K562 (cell line): Measurements from ENCODE around the gene SLC4A3.

Experiments used
- CSDE1 ChIP-seq, 2 experiments: fragments of 450-650 bp; IDR thresholded peaks; 2 replicates each; pipeline ENCODE4 v1.6.1; 2016; ENCODE audit warnings: mild to moderate bottlenecking in 1 of 2
- EGR1 ChIP-seq: fragments of 450-650 bp; conservative IDR thresholded peaks from 2 replicates; pipeline ENCODE4 v1.6.1; 2017; ENCODE audit warnings: mild to moderate bottlenecking
- GABPA ChIP-seq: fragments of 200-800 bp; sonication (Bioruptor generic); conservative IDR thresholded peaks from 2 replicates; pipeline ENCODE4 v1.6.1; 2016; ENCODE audit warnings: low read depth, missing genetic modification characterization, missing compliant biosample characterization
- GATA2 ChIP-seq: sonication (generic); formaldehyde crosslinking; IDR thresholded peaks from 2 replicates; pipeline ENCODE4 v1.4.0; 2020; ENCODE audit warnings: mild to moderate bottlenecking, missing genetic modification reagents
- MEF2D ChIP-seq: conservative IDR thresholded peaks from 2 replicates; pipeline ENCODE4 v1.6.1; 2016; ENCODE audit warnings: low read depth, missing genetic modification characterization, missing compliant biosample characterization
- NFIC ChIP-seq: fragments of 450-650 bp; IDR thresholded peaks from 2 replicates; pipeline ENCODE4 v1.6.1; 2017; ENCODE audit warnings: mild to moderate bottlenecking, inconsistent platforms
- RBM25 ChIP-seq: fragments of 200-400 bp; formaldehyde crosslinking; IDR thresholded peaks from 2 replicates; pipeline ENCODE4 v1.6.1; 2018; ENCODE audit warnings: low read length, low read depth, moderate library complexity; ENCODE audit not compliant: severe bottlenecking
- RFX1 ChIP-seq: fragments of 450-650 bp; IDR thresholded peaks from 2 replicates; pipeline ENCODE4 v1.6.1; 2016; ENCODE audit warnings: mild to moderate bottlenecking, moderate library complexity
- ZNF197 ChIP-seq: fragments of 200-800 bp; sonication (Bioruptor generic); IDR thresholded peaks from 2 replicates; pipeline ENCODE4 v1.6.1; 2016; ENCODE audit warnings: low read depth, missing genetic modification characterization, missing compliant biosample characterization
- ZNF232 ChIP-seq: sonication (generic); formaldehyde crosslinking; IDR thresholded peaks from 2 replicates; pipeline ENCODE4 v1.8.0; 2022; ENCODE audit warnings: mild to moderate bottlenecking, missing genetic modification reagents
- TF ChIP-seq, protein P1 (sequence below): sonication (generic); formaldehyde crosslinking; IDR thresholded peaks from 2 replicates; pipeline ENCODE4 v1.8.0; 2022; ENCODE audit warnings: mild to moderate bottlenecking, missing genetic modification reagents
- TF ChIP-seq, protein P2 (sequence below), 3 experiments: IDR thresholded peaks in 2 of 3; conservative IDR thresholded peaks in 1 of 3; 2 replicates each; pipeline ENCODE4 v1.5.1; 2011 to 2012; ENCODE audit warnings: low read length in 3 of 3, mild to moderate bottlenecking in 3 of 3, control low read depth in 2 of 3, improper control_type of control experiment in 1 of 3, inconsistent platforms in 1 of 3, low read depth in 1 of 3, mixed read lengths in 1 of 3, moderate library complexity in 1 of 3; ENCODE audit not compliant: insufficient read depth in 2 of 3
- TF ChIP-seq, protein P3 (sequence below): fragments of 250-450 bp; sonication (Bioruptor Pico); IDR thresholded peaks from 2 replicates; pipeline ENCODE4 v1.8.0; 2022; ENCODE audit warnings: inconsistent platforms, mild to moderate bottlenecking, moderate library complexity, borderline replicate concordance
- TF ChIP-seq, protein P4 (sequence below), 2 experiments: IDR thresholded peaks; 2 replicates each; pipeline ENCODE4 v1.6.1; 2011; ENCODE audit warnings: borderline replicate concordance in 1 of 2, control low read depth in 1 of 2, low read depth in 1 of 2, low read length in 1 of 2, mild to moderate bottlenecking in 1 of 2, mixed read lengths in 1 of 2, moderate library complexity in 1 of 2; ENCODE audit not compliant: insufficient read depth in 1 of 2, insufficient read length in 1 of 2, poor library complexity in 1 of 2, severe bottlenecking in 1 of 2; ENCODE audit errors: extremely low read depth in 1 of 2

DNA sequence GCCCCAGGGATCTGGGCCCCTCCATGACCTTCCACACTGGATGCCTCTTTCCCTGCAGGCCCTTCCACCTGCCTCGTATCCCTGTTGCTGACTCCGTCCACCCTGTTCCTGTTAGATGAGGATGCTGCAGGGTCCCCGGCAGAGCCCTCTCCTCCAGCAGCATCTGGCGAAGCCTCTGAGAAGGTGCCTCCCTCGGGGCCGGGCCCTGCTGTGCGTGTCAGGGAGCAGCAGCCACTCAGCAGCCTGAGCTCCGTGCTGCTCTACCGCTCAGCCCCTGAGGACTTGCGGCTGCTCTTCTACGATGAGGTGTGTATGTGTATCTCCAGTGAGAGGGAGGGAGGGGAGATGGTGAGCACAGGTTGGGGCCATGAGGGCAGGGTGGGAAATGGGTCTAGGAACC, 12.4 kb upstream of the SLC4A3 start:
- TF ChIP-seq MEF2D (tag) (no peak), GATA2 (CRISPR knock-in tag) (no peak), EGR1 (no peak), CSDE1 (IDR thresholded peaks at IDR 0.05) (no peak), RBM25 (no peak), GABPA (tag) (no peak), RFX1 (no peak), ZNF232 (CRISPR knock-in tag) (no peak), NFIC (no peak), ZNF197 (CRISPR knock-in tag) (no peak)
- TF ChIP-seq, protein P1, sequence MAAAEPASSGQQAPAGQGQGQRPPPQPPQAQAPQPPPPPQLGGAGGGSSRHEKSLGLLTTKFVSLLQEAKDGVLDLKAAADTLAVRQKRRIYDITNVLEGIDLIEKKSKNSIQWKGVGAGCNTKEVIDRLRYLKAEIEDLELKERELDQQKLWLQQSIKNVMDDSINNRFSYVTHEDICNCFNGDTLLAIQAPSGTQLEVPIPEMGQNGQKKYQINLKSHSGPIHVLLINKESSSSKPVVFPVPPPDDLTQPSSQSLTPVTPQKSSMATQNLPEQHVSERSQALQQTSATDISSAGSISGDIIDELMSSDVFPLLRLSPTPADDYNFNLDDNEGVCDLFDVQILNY (CRISPR knock-in tag), result no peak
- TF ChIP-seq, protein P2, sequence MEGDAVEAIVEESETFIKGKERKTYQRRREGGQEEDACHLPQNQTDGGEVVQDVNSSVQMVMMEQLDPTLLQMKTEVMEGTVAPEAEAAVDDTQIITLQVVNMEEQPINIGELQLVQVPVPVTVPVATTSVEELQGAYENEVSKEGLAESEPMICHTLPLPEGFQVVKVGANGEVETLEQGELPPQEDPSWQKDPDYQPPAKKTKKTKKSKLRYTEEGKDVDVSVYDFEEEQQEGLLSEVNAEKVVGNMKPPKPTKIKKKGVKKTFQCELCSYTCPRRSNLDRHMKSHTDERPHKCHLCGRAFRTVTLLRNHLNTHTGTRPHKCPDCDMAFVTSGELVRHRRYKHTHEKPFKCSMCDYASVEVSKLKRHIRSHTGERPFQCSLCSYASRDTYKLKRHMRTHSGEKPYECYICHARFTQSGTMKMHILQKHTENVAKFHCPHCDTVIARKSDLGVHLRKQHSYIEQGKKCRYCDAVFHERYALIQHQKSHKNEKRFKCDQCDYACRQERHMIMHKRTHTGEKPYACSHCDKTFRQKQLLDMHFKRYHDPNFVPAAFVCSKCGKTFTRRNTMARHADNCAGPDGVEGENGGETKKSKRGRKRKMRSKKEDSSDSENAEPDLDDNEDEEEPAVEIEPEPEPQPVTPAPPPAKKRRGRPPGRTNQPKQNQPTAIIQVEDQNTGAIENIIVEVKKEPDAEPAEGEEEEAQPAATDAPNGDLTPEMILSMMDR (IDR thresholded peaks at IDR 0.05 in 2 of 3, conservative IDR thresholded peaks at IDR 0.05 in 1 of 3; ENCODE audit: insufficient read depth in 2 of 3, low read depth in 1 of 3, low read length in 3 of 3), result no peak
- TF ChIP-seq, protein P3, sequence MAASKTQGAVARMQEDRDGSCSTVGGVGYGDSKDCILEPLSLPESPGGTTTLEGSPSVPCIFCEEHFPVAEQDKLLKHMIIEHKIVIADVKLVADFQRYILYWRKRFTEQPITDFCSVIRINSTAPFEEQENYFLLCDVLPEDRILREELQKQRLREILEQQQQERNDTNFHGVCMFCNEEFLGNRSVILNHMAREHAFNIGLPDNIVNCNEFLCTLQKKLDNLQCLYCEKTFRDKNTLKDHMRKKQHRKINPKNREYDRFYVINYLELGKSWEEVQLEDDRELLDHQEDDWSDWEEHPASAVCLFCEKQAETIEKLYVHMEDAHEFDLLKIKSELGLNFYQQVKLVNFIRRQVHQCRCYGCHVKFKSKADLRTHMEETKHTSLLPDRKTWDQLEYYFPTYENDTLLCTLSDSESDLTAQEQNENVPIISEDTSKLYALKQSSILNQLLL, result no peak
- TF ChIP-seq, protein P4, sequence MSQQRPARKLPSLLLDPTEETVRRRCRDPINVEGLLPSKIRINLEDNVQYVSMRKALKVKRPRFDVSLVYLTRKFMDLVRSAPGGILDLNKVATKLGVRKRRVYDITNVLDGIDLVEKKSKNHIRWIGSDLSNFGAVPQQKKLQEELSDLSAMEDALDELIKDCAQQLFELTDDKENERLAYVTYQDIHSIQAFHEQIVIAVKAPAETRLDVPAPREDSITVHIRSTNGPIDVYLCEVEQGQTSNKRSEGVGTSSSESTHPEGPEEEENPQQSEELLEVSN (IDR thresholded peaks at IDR 0.05; ENCODE audit: borderline replicate concordance in 1 of 2, extremely low read depth in 1 of 2, insufficient read depth in 1 of 2, insufficient read length in 1 of 2, low read depth in 1 of 2, low read length in 1 of 2, poor library complexity in 1 of 2, severe bottlenecking in 1 of 2), result no peak
